RCC 7860 (cell line): ENCODE measurements around the gene SIRT5.

ENCODE experiments used
- DNase-seq: peaks from one replicate; pipeline ENCODE4 v3.0.0-alpha.2; 2015; ENCODE audit warnings: low spot score
- FAIRE-seq: peaks from 2 replicates; lab custom pipeline; 2012; peaks lifted over from hg19 to GRCh38; lab: Jason Lieb, UNC

SIRT5 gene

DNA sequence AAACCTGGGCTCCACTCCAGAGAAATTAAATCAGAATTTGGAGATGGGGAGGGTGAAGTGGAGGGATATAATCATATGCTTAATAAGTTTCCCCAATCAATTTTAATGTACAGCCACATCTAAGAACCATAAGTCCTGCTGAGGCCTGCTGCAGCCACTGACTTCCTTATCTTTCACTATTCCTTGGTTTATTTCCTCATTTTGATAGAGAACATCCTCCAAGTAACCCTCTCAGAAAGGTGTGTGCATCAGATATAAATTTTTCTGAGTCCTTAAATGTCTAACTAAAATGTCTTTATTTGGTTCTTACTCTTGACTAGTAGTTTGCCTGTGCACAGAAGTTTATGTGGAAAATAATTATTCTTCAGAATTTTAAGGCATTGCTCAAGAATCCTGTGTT, 23.7 kb upstream of the SIRT5 start:
- DNase-seq (no peak), FAIRE-seq (no peak)

- FAIRE-seq, result no peak
- peak; percentile 6 for DNase-seq
Observed at GRCh38 chr6:13553646-13554045, 20.8 kb upstream of the SIRT5 start.

GRCh38 chr6:13554929-13555333, 19.5 kb upstream of the SIRT5 start:
- DNase-seq (no peak), FAIRE-seq (no peak)

DNA sequence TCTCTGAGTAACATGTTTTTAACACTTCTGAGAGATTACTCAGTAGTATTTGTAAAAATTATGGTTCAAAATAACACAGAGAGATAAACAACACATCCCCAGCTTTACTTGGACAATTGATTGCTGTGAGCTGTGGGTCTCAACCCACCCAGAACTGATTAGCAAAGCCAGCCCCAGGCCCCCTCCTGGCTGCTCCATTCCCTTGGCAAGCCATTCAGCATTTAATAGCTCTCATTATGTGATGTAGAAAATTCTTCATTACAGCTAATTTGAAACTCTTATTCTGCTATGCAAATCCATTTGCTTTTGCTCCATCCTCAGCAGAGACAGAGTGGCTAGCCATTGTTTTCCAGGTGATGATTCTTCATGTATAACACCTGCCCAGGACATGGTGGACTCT, 16.6 kb upstream of the SIRT5 start:
- FAIRE-seq (no peak), DNase-seq (no peak)

DNA sequence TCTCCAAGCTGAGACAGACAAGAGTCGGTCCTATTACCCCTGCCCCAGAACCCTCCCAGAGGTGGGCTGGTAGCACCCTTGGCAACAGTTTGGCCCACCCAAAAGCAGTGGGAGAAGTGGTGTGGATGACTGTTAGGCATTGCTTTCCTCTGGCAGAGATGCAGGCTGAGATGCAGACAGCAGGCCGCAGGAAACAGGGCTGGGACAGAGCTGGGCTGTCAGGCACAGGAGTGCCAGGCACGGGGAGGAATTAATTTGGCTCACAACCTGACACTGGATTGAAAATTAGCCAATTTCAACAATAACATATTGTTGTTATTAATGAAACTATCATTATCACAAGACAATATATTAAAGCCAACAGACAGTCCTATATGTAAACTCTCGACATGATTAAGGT, 15.7 kb upstream of the SIRT5 start:
- no peak for FAIRE-seq
- DNase-seq, result no peak

DNA sequence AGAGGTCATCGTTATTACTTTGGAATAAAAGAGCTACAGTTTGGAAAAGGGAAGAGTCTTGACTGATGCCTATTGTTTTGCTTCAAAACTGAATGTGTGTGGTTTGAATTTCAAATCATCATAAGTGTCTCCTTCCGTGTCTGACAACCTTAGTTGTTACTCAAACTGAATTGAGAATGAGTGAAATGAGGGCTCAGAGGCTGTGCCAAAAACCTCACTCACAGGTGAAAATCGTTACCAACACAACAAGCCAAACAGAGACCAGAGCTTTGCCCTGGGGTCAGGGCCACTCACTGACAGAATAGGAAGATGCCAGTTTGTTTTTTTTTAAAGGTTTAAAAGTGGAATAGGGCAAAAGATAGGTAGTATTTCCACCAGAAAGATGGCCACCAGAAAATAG, 15.2 kb upstream of the SIRT5 start:
- DNase-seq (no peak), FAIRE-seq (no peak)

GRCh38 chr6:13559968-13560650, 14.3 kb upstream of the SIRT5 start:
- FAIRE-seq (no peak), DNase-seq (no peak)

- FAIRE-seq (no peak), DNase-seq (no peak)
Observed at GRCh38 chr6:13560651-13561044, 13.8 kb upstream of the SIRT5 start.

DNA sequence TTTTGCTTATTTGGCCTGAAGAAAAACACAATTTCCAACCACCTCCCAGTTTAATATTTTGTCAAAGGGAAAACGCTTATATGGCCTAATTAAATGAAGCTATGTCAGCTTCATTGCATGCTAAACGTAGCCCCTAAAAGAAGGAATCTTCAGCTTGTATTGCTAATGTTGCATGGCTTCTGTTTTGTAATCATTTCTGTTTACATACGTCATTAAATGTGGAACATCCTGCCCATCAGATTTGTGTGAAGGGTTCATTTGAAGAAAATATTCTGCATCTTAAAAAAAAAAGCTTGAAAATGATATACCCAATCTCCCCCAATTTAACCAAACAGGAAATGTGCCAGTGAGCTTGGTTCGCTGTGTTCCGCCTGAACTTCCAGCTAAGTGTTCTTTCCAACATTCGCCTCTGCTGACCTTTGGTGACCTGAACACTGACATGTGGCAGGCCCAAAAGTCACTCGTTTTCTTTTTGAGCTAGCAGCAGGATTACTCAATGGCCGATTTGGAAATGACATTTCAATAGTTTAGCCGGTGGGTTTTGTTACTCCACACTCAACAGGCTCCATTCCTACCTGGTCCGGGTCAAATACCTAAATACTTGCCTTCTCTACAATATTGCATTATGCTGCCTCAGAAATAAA, 12.7 kb upstream of the SIRT5 start:
- DNase-seq (no peak), FAIRE-seq (no peak)

GRCh38 chr6:13563009-13563408, 11.4 kb upstream of the SIRT5 start:
- no peak for DNase-seq
- FAIRE-seq, result no peak

DNA sequence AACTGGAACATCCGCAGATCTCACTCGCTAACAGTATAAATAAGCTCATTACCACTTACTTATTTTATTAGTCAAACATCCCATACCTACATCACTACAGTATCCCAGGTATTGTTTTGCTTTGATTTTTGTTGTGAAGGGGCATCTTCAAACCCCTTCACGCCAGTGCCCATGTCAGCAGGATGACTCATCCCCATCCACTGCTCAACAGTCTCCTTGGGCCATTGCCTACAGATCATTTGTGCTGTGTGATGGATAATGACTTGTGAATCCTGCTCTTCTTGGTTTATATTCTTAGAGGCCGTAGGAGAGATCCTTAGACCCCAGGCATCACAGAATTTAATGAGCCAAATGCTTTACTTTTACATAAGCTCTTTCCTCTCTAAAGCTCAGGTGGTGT, 8.5 kb upstream of the SIRT5 start:
- DNase-seq, result no peak
- FAIRE-seq, result no peak

DNA sequence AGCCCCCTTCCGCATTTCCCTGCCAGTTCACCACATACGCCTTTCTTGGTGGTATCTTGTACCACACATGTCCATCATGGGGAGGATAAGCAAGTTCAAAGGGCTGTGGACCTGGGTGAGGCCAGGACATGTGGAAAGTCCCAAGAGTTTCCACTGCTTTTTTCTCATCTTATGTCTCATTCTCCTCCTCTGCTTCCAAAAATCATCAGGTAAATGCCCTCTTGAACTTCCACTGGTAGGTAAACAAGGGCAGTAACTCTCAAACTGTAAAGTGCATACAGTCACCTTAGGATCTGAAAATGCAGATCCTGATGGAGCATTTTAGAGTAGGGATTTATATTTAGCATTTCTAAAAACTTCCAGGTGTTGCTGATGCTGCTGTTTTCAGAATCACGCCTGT, 7.9 kb upstream of the SIRT5 start:
- no peak for DNase-seq
- FAIRE-seq, result no peak

- no peak for FAIRE-seq
Observed at GRCh38 chr6:13568970-13569369, 5.4 kb upstream of the SIRT5 start.

DNA sequence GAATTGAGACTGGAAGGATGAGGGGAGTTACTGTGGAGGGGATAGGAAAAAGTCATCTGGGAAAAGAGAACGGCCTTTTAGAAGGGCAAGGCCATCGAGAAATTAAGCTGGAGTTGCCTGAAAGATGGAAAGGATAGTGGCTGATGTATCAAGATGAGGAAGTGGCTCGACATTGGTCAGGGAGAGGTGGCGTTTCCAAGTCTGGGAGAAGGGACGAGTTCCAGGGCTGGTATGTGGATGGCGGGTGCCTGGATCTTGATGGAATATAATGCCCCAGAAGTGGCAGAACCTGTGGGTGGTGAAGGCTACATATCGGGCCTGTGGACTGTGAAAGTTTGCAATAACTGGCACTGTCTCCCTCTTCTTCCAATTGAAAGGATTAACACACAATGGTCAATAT, 2.2 kb upstream of the SIRT5 start:
- no peak for FAIRE-seq
- no peak for DNase-seq

More at GRCh38 chr6:13568970-13569369, 5.4 kb upstream of the SIRT5 start:
- DNase-seq, result no peak

DNA sequence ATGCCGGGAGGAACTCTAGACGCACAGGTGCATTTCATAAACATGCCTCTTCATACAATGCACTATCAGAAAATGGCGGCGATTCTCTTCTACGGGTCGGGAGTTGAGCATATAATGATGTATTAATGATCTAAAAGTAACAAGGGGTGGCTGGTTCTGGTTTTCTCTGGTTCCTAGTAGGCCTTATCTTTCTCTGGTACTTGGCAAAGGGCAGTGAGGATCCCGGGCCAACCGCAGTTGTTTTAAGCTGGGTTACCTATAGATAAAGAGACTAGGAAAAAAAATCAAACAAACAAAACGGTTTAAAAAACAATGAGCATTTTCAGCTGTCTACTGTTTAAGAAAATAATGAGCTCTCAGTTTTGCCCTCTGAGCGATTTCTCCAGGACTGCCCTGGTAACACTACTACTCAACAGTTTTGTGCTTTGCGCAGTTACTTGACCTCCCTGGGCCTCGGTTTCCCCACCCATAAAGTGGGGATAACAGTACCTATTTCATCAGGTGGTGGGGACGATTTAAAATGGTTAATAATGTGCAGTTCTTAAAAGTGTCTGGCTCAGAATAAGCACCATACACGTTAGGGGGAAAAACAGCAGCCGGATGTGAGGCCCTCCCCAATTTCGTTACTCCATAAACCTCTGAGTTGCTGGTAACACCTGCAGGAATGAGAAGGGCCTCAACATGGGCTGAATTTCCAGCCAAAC, 1.3 kb upstream of the SIRT5 start:
- DNase-seq (no peak), FAIRE-seq (no peak)

- FAIRE-seq (no peak), DNase-seq (peak; percentile 5)
Observed at GRCh38 chr6:13573669-13574110, 711 bp upstream of the SIRT5 start.

DNA sequence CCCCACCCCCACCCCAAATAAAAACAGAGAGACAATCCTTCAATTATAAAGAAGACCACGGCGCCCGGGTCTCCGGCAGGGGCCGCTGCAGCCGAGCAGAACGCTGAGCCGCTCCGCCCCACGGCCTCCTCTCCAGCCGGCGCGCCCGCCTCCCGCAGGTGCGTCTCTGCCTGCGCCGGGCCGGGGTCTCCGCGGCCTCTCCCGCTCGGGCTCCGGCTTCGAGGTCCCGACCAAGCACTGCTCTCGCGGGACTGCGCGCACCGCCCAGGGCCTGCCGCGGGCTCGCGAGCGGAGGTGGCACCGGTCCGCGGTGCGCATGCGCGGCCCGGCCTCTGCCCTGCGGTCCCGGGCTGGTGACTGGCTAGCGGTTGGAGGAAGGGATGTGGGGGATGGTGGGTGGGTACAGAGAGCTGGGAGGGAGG, 241 bp upstream of the SIRT5 start:
- no peak for FAIRE-seq
- DNase-seq, result peak; percentile 81

DNA sequence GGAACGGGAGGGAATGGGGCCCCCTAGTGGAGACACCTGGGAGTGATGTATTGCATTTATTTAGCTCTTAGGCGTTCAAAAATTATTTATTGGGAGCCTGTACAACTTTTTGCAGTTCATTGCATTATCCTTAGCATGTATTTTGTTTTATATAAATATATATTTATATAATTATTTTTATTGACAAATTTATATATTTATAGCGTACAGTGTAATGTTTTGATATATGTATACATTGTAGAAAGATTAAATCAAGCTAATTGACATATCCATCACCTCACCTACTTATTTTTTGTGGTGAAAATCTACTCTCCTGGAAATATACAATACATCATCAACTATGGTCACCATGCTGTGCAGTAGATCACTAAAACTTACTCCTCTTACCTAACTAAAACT, 975 bp downstream of the SIRT5 start:
- DNase-seq (no peak), FAIRE-seq (no peak)

DNA sequence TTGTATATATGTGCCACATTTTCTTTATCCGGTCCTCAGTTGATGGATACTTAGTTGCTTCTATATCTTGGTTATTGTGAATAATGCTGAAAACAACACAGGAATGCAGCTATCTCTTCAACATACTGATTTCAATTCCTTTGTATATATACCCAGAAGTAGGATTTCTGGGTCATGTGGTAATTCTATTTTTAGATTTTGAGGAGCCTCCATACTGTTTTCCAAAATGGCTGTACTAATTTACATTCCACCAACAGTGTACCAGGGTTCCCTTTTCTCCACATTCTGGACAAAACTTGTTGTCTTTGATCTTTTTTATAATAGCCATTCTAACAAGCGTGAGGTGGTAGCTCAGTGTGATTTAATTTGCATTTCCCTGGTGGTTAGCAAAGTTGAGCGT, 1.6 kb downstream of the SIRT5 start:
- DNase-seq (no peak), FAIRE-seq (no peak)

- FAIRE-seq (no peak), DNase-seq (no peak)
Observed at GRCh38 chr6:13577926-13578325, 3.5 kb downstream of the SIRT5 start.

- DNase-seq, result no peak
- no peak for FAIRE-seq
Observed at GRCh38 chr6:13579911-13580310, 5.5 kb downstream of the SIRT5 start.

GRCh38 chr6:13581700-13582229, 7.4 kb downstream of the SIRT5 start:
- no peak for DNase-seq
- no peak for FAIRE-seq
